Naive thymus-derived CD4-positive, alpha-beta T cell (primary cell): Measurements from ENCODE around the gene QRFPR. TPM values are rescaled to one million over a fixed set of nuclear protein-coding genes. Genes with fewer than 3 reads are reported as not detected.
"Not testable (repeated sequence)": the region's sequence is repeated elsewhere in the genome, so short reads cannot be mapped to it uniquely, and the experiment has no call there.

Source experiments
- ATAC-seq: fragments of 150-1000 bp; cut with Tn5 transposase; 2 replicates; pipeline ENCODE4 v1.10.0; 2021; ENCODE audit warnings: mild to moderate bottlenecking, moderate library complexity
- CTCF ChIA-PET: fragments of 350-600 bp; sonication (Branson Sonifier 250); formaldehyde crosslinking; loops from one replicate; lab custom pipeline; 2021; ENCODE audit warnings: antibody characterized with exemption; lab: Charles Lee
- POLR2A ChIA-PET: fragments of 350-600 bp; sonication (Branson Sonifier 250); formaldehyde crosslinking; loops from one replicate; lab custom pipeline; 2021; ENCODE audit warnings: antibody characterized with exemption, inconsistent platforms; lab: Charles Lee
- DNase-seq, 9 donors: peaks; one replicate each; pipeline versions ENCODE4 v3.0.0 to v3.0.0-alpha.2; 2020 to 2022; ENCODE audit warnings: mixed read lengths in 1 of 9
- H3K27ac ChIP-seq: one replicate; pipeline ENCODE4 v1.7.0; 2013; ENCODE audit warnings: mild to moderate bottlenecking, low read depth, low read length, moderate library complexity
- H3K27me3 ChIP-seq, 2 donors: one replicate each; pipeline ENCODE4 v1.7.0; 2013; ENCODE audit warnings: low read length in 2 of 2, mild to moderate bottlenecking in 2 of 2, moderate library complexity in 2 of 2; ENCODE audit not compliant: control insufficient read depth in 2 of 2, insufficient read depth in 2 of 2
- H3K36me3 ChIP-seq, 3 experiments: 1 replicate in 2 of 3; 2 replicates in 1 of 3; pipeline ENCODE4 v1.7.0; 2013; ENCODE audit warnings: low read length in 3 of 3, mild to moderate bottlenecking in 3 of 3, moderate library complexity in 1 of 3; ENCODE audit not compliant: insufficient read depth in 3 of 3, control insufficient read depth in 2 of 3
- H3K4me1 ChIP-seq, 2 donors: one replicate each; pipeline ENCODE4 v1.7.0; 2013; ENCODE audit warnings: low read length in 2 of 2, mild to moderate bottlenecking in 2 of 2, moderate library complexity in 1 of 2; ENCODE audit not compliant: control insufficient read depth in 2 of 2, insufficient read depth in 2 of 2
- H3K4me3 ChIP-seq: 2 replicates; pipeline ENCODE4 v1.7.0; 2013; ENCODE audit warnings: mild to moderate bottlenecking, low read length
- H3K9me3 ChIP-seq, 3 experiments: 1 replicate in 2 of 3; 2 replicates in 1 of 3; pipeline ENCODE4 v1.7.0; 2013; ENCODE audit warnings: low read length in 3 of 3; ENCODE audit not compliant: control insufficient read depth in 2 of 3
- H3K27ac Mint-ChIP-seq, 9 donors: one replicate each; pipeline ENCODE4 v1.8.0; 2020 to 2022; ENCODE audit warnings: mixed read lengths in 9 of 9, mild to moderate bottlenecking in 8 of 9, moderate library complexity in 5 of 9, inconsistent platforms in 2 of 9
- H3K27me3 Mint-ChIP-seq, 5 donors: one replicate each; pipeline ENCODE4 v1.8.0; 2021 to 2022; ENCODE audit warnings: mixed read lengths in 5 of 5, mild to moderate bottlenecking in 1 of 5
- H3K36me3 Mint-ChIP-seq, 5 donors: one replicate each; pipeline ENCODE4 v1.8.0; 2020 to 2022; ENCODE audit warnings: mixed read lengths in 5 of 5, mild to moderate bottlenecking in 3 of 5, inconsistent platforms in 1 of 5
- H3K4me1 Mint-ChIP-seq, 7 donors: one replicate each; pipeline ENCODE4 v1.8.0; 2020 to 2022; ENCODE audit warnings: mixed read lengths in 7 of 7, mild to moderate bottlenecking in 3 of 7, inconsistent platforms in 1 of 7
- H3K4me3 Mint-ChIP-seq, 10 donors: one replicate each; pipeline ENCODE4 v1.8.0; 2020 to 2022; ENCODE audit warnings: mild to moderate bottlenecking in 10 of 10, mixed read lengths in 10 of 10, moderate library complexity in 6 of 10, inconsistent platforms in 2 of 10
- H3K9me3 Mint-ChIP-seq, 11 donors: one replicate each; pipeline ENCODE4 v1.8.0; 2020 to 2022; ENCODE audit warnings: mixed read lengths in 11 of 11, mild to moderate bottlenecking in 4 of 11, inconsistent platforms in 1 of 11, moderate library complexity in 1 of 11
- intact Hi-C, 2 donors: fragments of 100-400 bp; cut with micrococcal nuclease; formaldehyde crosslinking; loops; one replicate each; pipeline ENCODE4 v1.15.1; 2023
- polyA plus RNA-seq, 2 donors: library from polyadenylated mRNA; unstranded; fragments of 300-500 nt; fragmentation: Illumina TruSeq; gene quantifications; one replicate each; pipeline ENCODE4 v1.2.3, GENCODE V29; 2021
- total RNA-seq, 6 experiments: library from RNA in 5 of 6; stranded (reverse) in 5 of 6; gene quantifications; 1 replicate in 5 of 6; 2 replicates in 1 of 6; pipeline ENCODE4 v1.2.3 and lab custom pipeline; 2021 to 2026

Gene QRFPR
- total RNA-seq (not detected), polyA plus RNA-seq (not detected), total RNA-seq (lab: John Stamatoyannopoulos, UW) (not detected)

GRCh38 chr4:121380776-121381462, at the start of gene QRFPR:
TSS of gene QRFPR (minus strand) at chr4:121381018. CDS start at chr4:121380647, 371 bp downstream.
- H3K36me3 ChIP-seq: no peaks in the 10 kb centered on the region
- no peaks in the 10 kb centered on the region for H3K4me1 ChIP-seq
- peak within 1 kb of the TSS; percentile 20 to 81 (median 60) for H3K4me3 Mint-ChIP-seq
- no peak for DNase-seq
- H3K27ac ChIP-seq: no peak within 1 kb of the TSS
- H3K36me3 Mint-ChIP-seq: no peaks in the 10 kb centered on the region
- H3K27me3 ChIP-seq: peaks cover 2 to 6% of the 10 kb centered on the region in 2 donors
- H3K4me1 Mint-ChIP-seq: peaks cover 6 to 15% (median 9%) of the 10 kb centered on the region in 7 donors
- ATAC-seq: no peak
- peaks cover 72 to 78% (median 73%) of the 10 kb centered on the region in 5 donors for H3K27me3 Mint-ChIP-seq
- no peaks in the 10 kb centered on the region for H3K9me3 ChIP-seq
- CTCF ChIA-PET: no interaction called here
- POLR2A ChIA-PET: no interaction called here
- H3K4me3 ChIP-seq: no peak within 1 kb of the TSS
- peaks cover 0 to 2% (median 0%) of the 10 kb centered on the region in 11 donors for H3K9me3 Mint-ChIP-seq
- intact Hi-C loops: no loop called here
- no peak within 1 kb of the TSS for H3K27ac Mint-ChIP-seq

- peaks cover 0 to 6% (median 0%) of the 10 kb centered on the region in 5 donors for H3K36me3 Mint-ChIP-seq
- no peak overlapping the region for H3K27ac Mint-ChIP-seq
- intact Hi-C loops: no loop called here
- Histone ChIP-seq H3K36me3 (no peaks in the 10 kb centered on the region), H3K27me3 (peaks cover 0 to 3% of the 10 kb centered on the region in 2 donors), H3K4me1 (no peaks in the 10 kb centered on the region), H3K4me3 (no peak overlapping the region), H3K9me3 (no peaks in the 10 kb centered on the region), H3K27ac (no peak overlapping the region)
- DNase-seq: no peak
- peaks cover 0 to 9% (median 6%) of the 10 kb centered on the region in 11 donors for H3K9me3 Mint-ChIP-seq
- H3K4me1 Mint-ChIP-seq: peaks cover 0 to 2% (median 0%) of the 10 kb centered on the region in 7 donors
- H3K27me3 Mint-ChIP-seq: peaks cover 2 to 26% (median 17%) of the 10 kb centered on the region in 5 donors
- CTCF ChIA-PET: no interaction called here
- no peak for ATAC-seq
- POLR2A ChIA-PET: no interaction called here
- H3K4me3 Mint-ChIP-seq: no peak overlapping the region
These were observed 47.9 kb upstream of the QRFPR start for GRCh38 chr4:121428721-121429120.

GRCh38 chr4:121421594-121421993, 40.8 kb upstream of the QRFPR start:
- peaks cover 0 to 2% (median 0%) of the 10 kb centered on the region in 11 donors for H3K9me3 Mint-ChIP-seq
- Histone ChIP-seq H3K27ac (no peak overlapping the region), H3K4me3 (no peak overlapping the region), H3K4me1 (no peaks in the 10 kb centered on the region), H3K27me3 (no peaks in the 10 kb centered on the region), H3K9me3 (no peaks in the 10 kb centered on the region), H3K36me3 (no peaks in the 10 kb centered on the region)
- H3K36me3 Mint-ChIP-seq: no peaks in the 10 kb centered on the region
- H3K4me3 Mint-ChIP-seq: no peak overlapping the region
- intact Hi-C loops: no loop called here
- ChIA-PET CTCF (no interaction called here), POLR2A (no interaction called here)
- peaks cover 9 to 53% (median 22%) of the 10 kb centered on the region in 5 donors for H3K27me3 Mint-ChIP-seq
- H3K4me1 Mint-ChIP-seq: no peaks in the 10 kb centered on the region
- no peak overlapping the region for H3K27ac Mint-ChIP-seq
- no peak for ATAC-seq
- DNase-seq: no peak

- H3K4me1 Mint-ChIP-seq: peaks cover 0 to 4% (median 0%) of the 10 kb centered on the region in 7 donors
- no peaks in the 10 kb centered on the region for H3K27me3 ChIP-seq
- peaks cover 0 to 58% (median 25%) of the 10 kb centered on the region in 5 donors for H3K27me3 Mint-ChIP-seq
- peaks cover 0 to 22% (median 10%) of the 10 kb centered on the region in 11 donors for H3K9me3 Mint-ChIP-seq
- no peak overlapping the region for H3K27ac Mint-ChIP-seq
- no peak overlapping the region for H3K4me3 Mint-ChIP-seq
- no peak for ATAC-seq
- intact Hi-C loops: no loop called here
- peaks cover 0 to 3% (median 0%) of the 10 kb centered on the region in 5 donors for H3K36me3 Mint-ChIP-seq
- H3K4me1 ChIP-seq: no peaks in the 10 kb centered on the region
- no peaks in the 10 kb centered on the region for H3K36me3 ChIP-seq
- no peak overlapping the region for H3K4me3 ChIP-seq
- DNase-seq: no peak
- no peak overlapping the region for H3K27ac ChIP-seq
- H3K9me3 ChIP-seq: no peaks in the 10 kb centered on the region
- ChIA-PET POLR2A (no interaction called here), CTCF (no interaction called here)
These were observed 30.4 kb upstream of the QRFPR start for GRCh38 chr4:121411151-121411744.

- H3K27ac ChIP-seq, H3K4me1 Mint-ChIP-seq, ATAC-seq, H3K9me3 ChIP-seq, POLR2A ChIA-PET, H3K4me3 ChIP-seq, intact Hi-C loops, DNase-seq, H3K36me3 ChIP-seq, H3K4me1 ChIP-seq, H3K27me3 ChIP-seq, H3K4me3 Mint-ChIP-seq, H3K36me3 Mint-ChIP-seq, H3K27ac Mint-ChIP-seq: not testable (repeated sequence)
- Mint-ChIP-seq H3K27me3 (peaks cover 0 to 38% (median 25%) of the 10 kb centered on the region in 5 donors), H3K9me3 (peaks cover 0 to 19% (median 5%) of the 10 kb centered on the region in 11 donors)
- CTCF ChIA-PET: interaction anchor here (0.7 kb wide), 1 partner anchor 9 kb away, joined by 4 read pairs; no protein-coding TSS in a partner anchor
These were observed 27.7 kb upstream of the QRFPR start for GRCh38 chr4:121408567-121408966.

- ChIA-PET CTCF (no interaction called here), POLR2A (no interaction called here)
- ATAC-seq: no peak
- H3K9me3 Mint-ChIP-seq: peaks cover 0 to 6% (median 0%) of the 10 kb centered on the region in 11 donors
- H3K27me3 Mint-ChIP-seq: peaks cover 0 to 5% (median 0%) of the 10 kb centered on the region in 5 donors
- Histone ChIP-seq H3K4me3 (no peak overlapping the region), H3K36me3 (no peaks in the 10 kb centered on the region), H3K27me3 (no peaks in the 10 kb centered on the region), H3K9me3 (no peaks in the 10 kb centered on the region), H3K27ac (no peak overlapping the region), H3K4me1 (no peaks in the 10 kb centered on the region)
- DNase-seq: no peak
- H3K27ac Mint-ChIP-seq: no peak overlapping the region
- no peak overlapping the region for H3K4me3 Mint-ChIP-seq
- intact Hi-C loops: no loop called here
- H3K4me1 Mint-ChIP-seq: no peaks in the 10 kb centered on the region
- no peaks in the 10 kb centered on the region for H3K36me3 Mint-ChIP-seq
These were observed 19.8 kb upstream of the QRFPR start for GRCh38 chr4:121400632-121401031.
